Activated CD4-positive, alpha-beta T cell treated with anti-CD3 and anti-CD28 coated beads for 24 hours (primary cell): ENCODE measurements around the gene FCHO2.
"Not testable (repeated sequence)": the region's sequence is repeated elsewhere in the genome, so short reads cannot be mapped to it uniquely, and the experiment has no call there.

Experiments used
- DNase-seq, 2 donors: peaks; one replicate each; pipeline ENCODE4 v3.0.0-alpha.2; 2020; ENCODE audit warnings: low read depth in 2 of 2

The FCHO2 gene

GRCh38 chr5:72955143-72955767 lies 586 bp upstream of the FCHO2 start:
- no peak for DNase-seq

DNA sequence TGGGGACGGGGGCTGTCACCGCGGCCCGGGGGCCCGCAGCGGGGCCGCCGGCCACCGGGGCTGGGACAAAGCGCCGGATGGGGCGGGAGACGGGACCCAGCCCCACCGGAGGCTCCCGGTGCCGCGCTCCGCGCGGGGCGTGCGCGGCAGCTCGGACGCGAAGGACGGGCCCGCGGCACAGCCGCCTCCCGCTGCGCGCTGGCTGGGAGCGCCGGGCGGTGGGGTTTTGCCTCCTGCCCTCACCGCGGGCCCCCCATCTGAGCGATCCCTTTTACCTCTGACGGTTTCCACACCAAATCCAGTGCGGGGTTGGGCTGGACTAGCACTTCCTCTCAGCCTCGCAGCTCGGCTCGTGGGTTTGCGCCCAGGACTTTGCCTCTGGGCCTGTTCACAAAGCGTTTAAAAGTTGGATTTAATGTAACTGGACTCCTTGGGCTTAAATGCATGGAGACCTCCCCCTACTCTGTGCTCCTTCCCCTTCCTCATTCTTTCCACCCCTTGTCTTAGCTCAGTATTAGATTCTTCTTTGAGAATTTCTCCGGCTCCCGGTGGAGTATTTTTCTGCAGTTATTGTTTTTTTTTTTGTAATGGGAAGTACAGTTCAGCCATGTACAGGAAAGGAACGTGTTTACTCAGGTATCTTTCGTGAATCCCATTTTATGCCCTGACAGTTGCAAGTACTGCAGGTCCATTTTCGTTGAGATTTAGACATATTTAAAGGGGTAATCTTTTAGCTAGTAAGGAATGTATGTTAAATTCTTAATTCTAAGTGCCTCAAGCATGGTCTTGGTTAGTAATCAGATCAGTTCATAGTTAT lies 691 bp downstream of the FCHO2 start:
- peak in 1 of 2 donors; percentile 16 for DNase-seq

DNA sequence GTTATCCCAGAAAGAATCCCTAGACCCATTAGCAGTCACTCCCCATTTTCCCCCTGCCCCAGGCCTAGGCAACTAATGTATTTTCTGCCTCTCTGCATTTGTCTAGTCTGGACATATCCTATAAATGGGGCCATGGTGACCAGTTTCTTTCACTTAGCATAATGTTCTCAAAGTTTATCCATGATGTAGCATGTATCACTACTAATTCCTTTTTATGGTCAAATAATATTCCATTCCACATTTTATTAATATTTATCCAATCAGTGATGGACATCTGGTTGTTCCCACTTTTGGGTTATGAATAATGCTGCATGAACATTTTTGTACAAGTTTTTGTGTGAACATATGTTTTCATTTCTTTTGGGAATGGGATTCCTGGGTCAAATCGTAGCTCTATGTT lies 1.5 kb downstream of the FCHO2 start:
- DNase-seq, result no peak

GRCh38 chr5:72959257-72959656 lies 3.4 kb downstream of the FCHO2 start:
- no peak for DNase-seq

DNA sequence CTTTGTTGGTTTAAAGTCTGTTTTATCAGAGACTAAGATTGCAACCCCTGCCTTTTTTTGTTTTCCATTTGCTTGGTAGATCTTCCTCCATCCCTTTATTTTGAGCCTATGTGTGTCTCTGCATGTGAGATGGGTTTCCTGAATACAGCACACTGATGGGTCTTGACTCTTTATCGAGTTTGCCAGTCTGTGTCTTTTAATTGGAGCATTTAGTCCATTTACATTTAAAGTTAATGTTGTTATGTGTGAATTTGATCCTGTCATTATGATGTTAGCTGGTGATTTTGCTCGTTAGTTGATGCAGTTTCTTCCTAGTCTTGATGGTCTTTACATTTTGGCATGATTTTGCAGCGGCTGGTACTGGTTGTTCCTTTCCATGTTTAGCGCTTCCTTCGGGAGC lies 18.6 kb downstream of the FCHO2 start:
- not testable (repeated sequence) for DNase-seq

GRCh38 chr5:72976810-72977209 lies 21.0 kb downstream of the FCHO2 start:
- DNase-seq, result not testable (repeated sequence)

DNA sequence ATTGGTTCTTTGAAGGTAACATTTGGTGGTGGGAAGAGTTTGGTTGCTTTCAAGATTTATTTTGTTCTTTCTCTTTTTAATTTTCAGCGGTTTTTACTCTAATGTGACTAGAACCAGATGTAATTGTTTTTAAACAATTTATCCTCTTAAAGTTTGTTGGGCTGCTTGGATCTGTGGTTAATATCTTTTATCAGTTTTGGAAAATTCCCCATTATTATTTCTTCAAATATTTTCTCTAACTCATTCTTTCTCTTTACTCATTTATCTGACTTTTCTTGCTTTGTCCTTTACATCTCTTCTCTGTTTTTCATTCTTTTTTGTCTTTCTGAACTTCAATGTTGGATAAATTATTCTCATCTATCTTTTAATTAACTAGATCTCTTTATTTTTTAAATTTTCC lies 29.9 kb downstream of the FCHO2 start:
- no peak for DNase-seq

GRCh38 chr5:72988769-72989168 lies 32.9 kb downstream of the FCHO2 start:
- no peak for DNase-seq

- DNase-seq, result no peak
These were observed 35.6 kb downstream of the FCHO2 start for GRCh38 chr5:72991394-72991793.

DNA sequence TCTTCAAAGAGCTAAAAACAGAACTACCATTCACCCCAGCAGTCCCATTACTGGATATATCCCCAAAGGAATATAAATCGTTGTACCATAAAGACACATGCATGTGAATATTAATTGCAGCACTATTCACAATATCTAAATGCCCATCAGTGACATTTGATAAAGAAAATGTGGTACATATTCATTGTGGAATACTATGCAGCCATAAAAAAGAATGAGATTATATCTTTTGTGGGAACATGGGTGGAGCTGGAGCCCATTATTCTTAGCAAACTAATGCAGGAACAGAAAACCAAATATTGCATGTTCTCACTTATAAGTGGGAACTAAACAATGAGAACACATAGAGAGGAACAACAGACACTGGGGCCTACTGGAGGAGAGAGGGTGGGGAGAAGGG lies 38.7 kb downstream of the FCHO2 start:
- no peak for DNase-seq

- DNase-seq, result no peak
These were observed 40.8 kb downstream of the FCHO2 start for GRCh38 chr5:72996632-72997031.

DNA sequence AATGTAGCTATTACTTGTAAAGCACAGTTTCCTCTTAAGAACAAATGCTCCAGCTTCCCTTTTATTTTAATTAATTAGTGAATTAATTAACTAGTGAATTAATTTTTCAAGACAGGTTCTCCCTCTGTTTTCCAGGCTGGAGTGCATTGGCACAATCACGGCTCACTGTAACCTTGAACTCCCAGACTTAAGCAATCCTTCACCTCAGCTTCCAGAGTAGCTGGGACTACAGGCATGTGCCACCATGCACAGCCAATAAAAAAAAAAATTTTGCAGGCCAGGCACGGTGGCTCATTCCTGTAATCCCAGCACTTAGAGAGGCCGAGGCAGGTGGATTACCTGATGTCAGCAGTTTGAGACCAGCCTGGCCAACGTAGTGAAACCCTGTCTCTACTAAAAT lies 44.1 kb downstream of the FCHO2 start:
- DNase-seq, result no peak

DNA sequence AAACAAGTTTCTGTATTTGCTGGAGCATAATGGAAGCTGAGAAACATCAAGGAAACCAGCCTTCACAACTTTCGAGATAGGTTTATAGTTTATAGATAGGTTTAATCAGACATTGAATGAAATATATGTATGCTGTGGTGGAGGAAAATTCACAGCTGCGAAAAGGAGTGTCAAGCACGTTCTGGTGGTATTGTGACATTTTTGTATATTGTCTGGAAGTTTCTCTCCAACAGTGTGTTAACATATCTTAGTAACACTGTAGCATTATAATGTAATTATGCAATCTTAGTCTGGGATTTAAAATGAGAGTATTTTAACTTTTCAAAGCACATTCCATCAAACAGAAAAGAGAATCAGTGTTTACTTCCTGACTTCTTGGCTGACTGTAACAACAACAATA lies 50.0 kb downstream of the FCHO2 start:
- DNase-seq, result no peak

DNA sequence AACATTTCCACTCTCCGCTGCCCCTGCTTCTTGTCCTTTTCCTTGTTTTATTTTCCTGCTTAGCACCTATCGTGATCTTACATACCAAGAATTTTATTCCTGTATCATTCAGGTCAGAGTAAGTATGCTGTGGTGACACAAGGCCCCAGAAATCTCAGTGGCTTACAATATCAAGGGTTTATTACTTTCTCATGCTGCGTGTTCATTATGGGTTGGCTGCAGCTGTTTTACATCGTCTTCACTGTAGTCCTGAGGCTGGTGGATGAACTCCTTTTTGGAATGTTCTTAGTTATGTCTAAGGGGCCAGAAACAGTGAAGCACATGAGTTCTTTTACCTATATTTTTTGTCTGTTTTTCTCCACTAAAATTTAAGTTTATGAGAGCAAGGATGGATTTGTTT lies 51.2 kb downstream of the FCHO2 start:
- no peak for DNase-seq

- no peak for DNase-seq
These were observed 53.0 kb downstream of the FCHO2 start for GRCh38 chr5:73008831-73009230.

DNA sequence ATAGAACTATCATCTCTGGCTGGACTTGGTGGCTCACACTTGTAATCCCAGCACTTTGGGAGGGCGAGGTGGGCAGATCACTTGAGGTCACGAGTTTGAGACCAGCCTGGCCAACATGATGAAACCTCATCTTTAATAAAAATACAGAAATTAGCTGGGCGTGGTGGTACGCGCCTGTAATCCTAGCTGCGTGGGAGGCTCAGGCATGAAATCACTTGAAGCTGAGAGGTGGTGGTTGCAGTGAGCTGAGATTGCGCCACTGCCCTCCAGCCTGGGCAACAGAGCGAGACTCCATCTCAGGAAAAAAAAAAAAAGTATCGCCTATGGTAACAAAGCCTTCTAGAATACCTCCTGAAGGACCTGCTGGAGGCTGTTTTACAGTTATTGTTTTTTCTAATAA lies 55.8 kb downstream of the FCHO2 start:
- DNase-seq, result not testable (repeated sequence)

DNA sequence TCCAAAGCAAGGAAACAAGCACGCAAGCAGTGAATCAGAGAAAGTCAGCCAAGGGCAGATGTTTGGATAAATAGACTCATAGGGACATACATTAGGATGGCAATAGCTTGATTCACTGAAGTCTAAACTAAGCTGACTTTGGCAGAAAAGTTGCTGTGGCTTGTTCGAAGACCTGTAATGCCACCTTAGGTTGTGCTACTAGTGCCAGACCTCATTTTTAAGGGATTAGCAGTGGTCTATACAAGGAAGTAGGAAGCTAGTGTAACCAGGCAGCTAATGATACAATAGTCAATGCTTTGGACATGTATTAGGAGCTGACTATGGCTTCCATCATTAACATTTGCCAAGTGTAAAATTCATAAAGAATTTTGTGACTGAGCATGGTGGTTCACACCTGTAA lies 63.1 kb downstream of the FCHO2 start:
- DNase-seq, result no peak

DNA sequence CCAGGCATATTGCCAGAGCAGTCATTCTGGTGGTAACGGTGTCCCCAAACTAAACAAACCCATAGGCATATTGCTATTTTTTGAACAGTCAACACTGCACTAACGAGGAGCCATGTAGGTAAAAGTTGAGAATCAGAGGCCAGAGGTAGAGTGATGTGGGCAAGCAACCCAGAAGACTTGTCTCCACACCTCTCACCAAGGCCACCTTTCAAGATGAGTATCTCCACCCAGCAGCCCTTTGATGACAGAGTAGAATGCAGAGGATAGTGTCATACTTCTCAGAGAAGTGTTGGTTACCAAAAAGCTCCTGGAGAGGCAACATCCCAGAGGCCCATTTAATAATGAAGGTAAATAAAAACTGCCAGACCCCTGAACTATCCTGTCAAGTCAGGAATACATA lies 63.9 kb downstream of the FCHO2 start:
- DNase-seq, result no peak

- DNase-seq, result no peak
These were observed 66.8 kb downstream of the FCHO2 start for GRCh38 chr5:73022471-73023169.

GRCh38 chr5:73024946-73025544 lies 69.2 kb downstream of the FCHO2 start:
- not testable (repeated sequence) for DNase-seq

DNA sequence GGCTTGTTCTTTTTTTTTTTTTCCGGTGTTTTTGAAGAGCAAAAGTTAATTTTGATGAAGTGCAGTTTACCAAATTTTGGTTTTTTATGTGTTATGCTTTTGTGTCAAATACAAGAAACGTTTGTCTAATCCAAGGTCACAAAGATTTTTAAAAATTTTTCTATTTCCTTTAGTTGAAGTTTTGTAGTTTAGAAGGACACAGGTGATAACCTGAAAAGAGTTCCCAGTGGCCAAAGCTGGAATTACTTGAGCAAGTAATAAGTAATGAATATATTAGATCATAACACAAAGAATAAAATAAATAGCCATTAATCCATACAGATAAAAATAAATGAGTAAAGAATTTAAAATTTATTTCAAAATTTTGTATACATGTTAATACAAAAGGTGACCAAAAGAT lies 71.5 kb downstream of the FCHO2 start:
- DNase-seq, result no peak

GRCh38 chr5:73027816-73028215 lies 72.0 kb downstream of the FCHO2 start:
- DNase-seq, result no peak
